ENCODE results near the gene HDAC9. TPM values are rescaled to one million over a fixed set of nuclear protein-coding genes. Genes with fewer than 3 reads are reported as not detected.

Gene HDAC9
- total RNA-seq, 1 experiment from 2014 or later = 31.9 TPM

GRCh38 chr7:18894155-18894554, 398.6 kb downstream of the HDAC9 start:
- Histone ChIP-seq H3K9me3 (ENCODE audit: low read depth, low read length, poor library complexity, severe bottlenecking) (no peaks in the 10 kb centered on the region), H3K4me1 (ENCODE audit: insufficient read depth, low read length, poor library complexity, severe bottlenecking) (peaks cover 36% of the 10 kb centered on the region), H3K27ac (ENCODE audit: low read depth, low read length, poor library complexity, severe bottlenecking) (no peak overlapping the region), H3K36me3 (ENCODE audit: insufficient read depth, low read length, poor library complexity, severe bottlenecking) (no peaks in the 10 kb centered on the region), H3K4me3 (ENCODE audit: low read depth, low read length, poor library complexity, severe bottlenecking) (no peak overlapping the region), H3K27me3 (replicated peaks; ENCODE audit: insufficient read depth, low read depth, low read length, poor library complexity) (peaks cover 23% of the 10 kb centered on the region)
- no TSS peak for BruUV-seq (replicated peaks)
- TF ChIP-seq CTCF (conservative IDR thresholded peaks at IDR 0.05; ENCODE audit: low read depth, low read length) = peak; percentile 41
- TF ChIP-seq EZH2 (IDR thresholded peaks at IDR 0.05; ENCODE audit: borderline replicate concordance, low read depth, low read length, poor library complexity, severe bottlenecking) = no peak
- ChIA-PET CTCF (no interaction called here), POLR2A (ENCODE audit: low non-redundant PET) (no interaction called here)
- intact Hi-C loops (cut with micrococcal nuclease; ENCODE audit: unreplicated experiment) = loop anchor here (5.0 kb wide), 1 partner anchor 213 kb away; no protein-coding TSS in a partner anchor
- no peak for DNase-seq (ENCODE audit: low spot score)

GRCh38 chr7:18895456-18895855, 399.9 kb downstream of the HDAC9 start:
- ChIA-PET POLR2A (ENCODE audit: low non-redundant PET) (interaction anchor here (0.5 kb wide), 1 partner anchor 30 kb away, joined by 3 read pairs; no protein-coding TSS in a partner anchor), CTCF (interaction anchor here (0.7 kb wide), 1 partner anchor 188 kb away, joined by 3 read pairs; no protein-coding TSS in a partner anchor)
- intact Hi-C loops (cut with micrococcal nuclease; ENCODE audit: unreplicated experiment) = no loop called here
- Histone ChIP-seq H3K4me1 (ENCODE audit: insufficient read depth, low read length, poor library complexity, severe bottlenecking) (peaks cover 29% of the 10 kb centered on the region), H3K27ac (ENCODE audit: low read depth, low read length, poor library complexity, severe bottlenecking) (no peak overlapping the region), H3K4me3 (ENCODE audit: low read depth, low read length, poor library complexity, severe bottlenecking) (no peak overlapping the region), H3K9me3 (ENCODE audit: low read depth, low read length, poor library complexity, severe bottlenecking) (no peaks in the 10 kb centered on the region), H3K27me3 (replicated peaks; ENCODE audit: insufficient read depth, low read depth, low read length, poor library complexity) (peaks cover 23% of the 10 kb centered on the region), H3K36me3 (ENCODE audit: insufficient read depth, low read length, poor library complexity, severe bottlenecking) (no peaks in the 10 kb centered on the region)
- BruUV-seq (replicated peaks) = no TSS peak
- DNase-seq (ENCODE audit: low spot score) = peak; percentile 43
- no peak for TF ChIP-seq EZH2 (IDR thresholded peaks at IDR 0.05; ENCODE audit: borderline replicate concordance, low read depth, low read length, poor library complexity, severe bottlenecking)
- TF ChIP-seq CTCF (conservative IDR thresholded peaks at IDR 0.05; ENCODE audit: low read depth, low read length) = no peak

- ChIA-PET POLR2A (ENCODE audit: low non-redundant PET) (no interaction called here), CTCF (no interaction called here)
- Histone ChIP-seq H3K27me3 (replicated peaks; ENCODE audit: insufficient read depth, low read depth, low read length, poor library complexity) (peaks cover 23% of the 10 kb centered on the region), H3K4me1 (ENCODE audit: insufficient read depth, low read length, poor library complexity, severe bottlenecking) (peaks cover 19% of the 10 kb centered on the region), H3K36me3 (ENCODE audit: insufficient read depth, low read length, poor library complexity, severe bottlenecking) (no peaks in the 10 kb centered on the region), H3K9me3 (ENCODE audit: low read depth, low read length, poor library complexity, severe bottlenecking) (no peaks in the 10 kb centered on the region), H3K27ac (ENCODE audit: low read depth, low read length, poor library complexity, severe bottlenecking) (no peak overlapping the region), H3K4me3 (ENCODE audit: low read depth, low read length, poor library complexity, severe bottlenecking) (no peak overlapping the region)
- BruUV-seq (replicated peaks) = no TSS peak
- intact Hi-C loops (cut with micrococcal nuclease; ENCODE audit: unreplicated experiment) = no loop called here
- DNase-seq (ENCODE audit: low spot score) = peak; percentile 47
- no peak for TF ChIP-seq EZH2 (IDR thresholded peaks at IDR 0.05; ENCODE audit: borderline replicate concordance, low read depth, low read length, poor library complexity, severe bottlenecking)
- no peak for TF ChIP-seq CTCF (conservative IDR thresholded peaks at IDR 0.05; ENCODE audit: low read depth, low read length)
Observed at GRCh38 chr7:18896343-18896975, 400.9 kb downstream of the HDAC9 start.
